Immature natural killer cell (primary cell): ENCODE data around the gene CEP41. TPM values are rescaled to one million over a fixed set of nuclear protein-coding genes. Genes with fewer than 3 reads are reported as not detected.
A peak's percentile ranks its signal among the peaks of the same experiment; 100 is the strongest.

Source experiments
- DNase-seq, 3 donors: peaks; one replicate each; pipeline ENCODE4 v3.0.0; 2022; ENCODE audit warnings: mixed read lengths in 1 of 3
- H3K27ac Mint-ChIP-seq, 6 donors: one replicate each; pipeline ENCODE4 v1.8.0; 2020; ENCODE audit warnings: mixed read lengths in 6 of 6, mild to moderate bottlenecking in 5 of 6, inconsistent platforms in 4 of 6, moderate library complexity in 3 of 6
- H3K27me3 Mint-ChIP-seq, 3 donors: one replicate each; pipeline ENCODE4 v1.8.0; 2020 to 2021; ENCODE audit warnings: low read depth in 3 of 3, mild to moderate bottlenecking in 3 of 3, mixed read lengths in 3 of 3, moderate library complexity in 3 of 3, inconsistent platforms in 1 of 3
- H3K36me3 Mint-ChIP-seq, 3 donors: one replicate each; pipeline ENCODE4 v1.8.0; 2020; ENCODE audit warnings: mixed read lengths in 3 of 3, inconsistent platforms in 2 of 3, mild to moderate bottlenecking in 2 of 3
- H3K4me1 Mint-ChIP-seq, 2 donors: one replicate each; pipeline ENCODE4 v1.8.0; 2020; ENCODE audit warnings: inconsistent platforms in 2 of 2, mild to moderate bottlenecking in 2 of 2, mixed read lengths in 2 of 2, moderate library complexity in 1 of 2
- H3K4me3 Mint-ChIP-seq, 5 donors: one replicate each; pipeline ENCODE4 v1.8.0; 2020; ENCODE audit warnings: mild to moderate bottlenecking in 5 of 5, mixed read lengths in 5 of 5, inconsistent platforms in 3 of 5, moderate library complexity in 3 of 5
- H3K9me3 Mint-ChIP-seq, 6 donors: one replicate each; pipeline ENCODE4 v1.8.0; 2020; ENCODE audit warnings: mild to moderate bottlenecking in 6 of 6, mixed read lengths in 6 of 6, inconsistent platforms in 4 of 6, moderate library complexity in 3 of 6
- polyA plus RNA-seq, 3 donors: library from polyadenylated mRNA; unstranded; fragments of 300-500 nt; fragmentation: Illumina TruSeq; gene quantifications; one replicate each; pipeline ENCODE4 v1.2.3, GENCODE V29; 2021

CEP41 gene
- polyA plus RNA-seq, 3 donors from 2014 or later: 17.9 to 22.4 (median 20.8) TPM

DNA sequence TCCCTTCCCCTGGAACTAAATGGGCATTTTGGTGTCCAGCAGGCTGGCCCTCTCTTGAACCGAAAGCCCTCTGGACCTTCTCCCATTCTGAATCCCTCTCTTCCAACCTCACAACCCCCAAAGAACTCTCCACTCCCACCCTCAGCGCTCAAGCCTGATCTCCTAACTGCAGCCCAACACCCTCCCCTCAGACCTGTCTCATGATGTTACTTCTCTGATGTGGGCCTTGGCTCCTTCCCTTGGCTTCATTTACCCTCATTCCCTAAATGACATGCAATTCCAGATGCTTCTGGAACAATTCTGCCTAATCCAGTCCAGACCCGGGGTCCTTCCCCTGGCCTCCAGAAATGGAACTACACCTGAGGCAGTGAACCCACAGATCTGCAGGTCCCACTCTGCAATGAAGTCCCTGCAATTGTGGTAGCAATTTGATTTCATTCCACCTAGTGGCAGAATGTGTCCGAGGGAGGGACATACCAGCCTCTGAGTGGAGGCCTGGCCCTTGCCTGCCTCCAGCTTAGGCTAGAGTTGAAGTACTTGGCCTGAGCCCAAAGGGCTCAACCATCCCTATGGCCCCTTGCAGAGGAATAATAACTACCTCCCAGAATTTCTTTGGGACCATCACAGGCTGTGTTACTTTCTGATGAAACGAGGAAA lies 4.1 kb upstream of the CEP41 start:
- peaks cover 0 to 13% (median 5%) of the 10 kb centered on the region in 3 donors for H3K36me3 Mint-ChIP-seq
- H3K4me1 Mint-ChIP-seq: peaks cover 14 to 25% of the 10 kb centered on the region in 2 donors
- DNase-seq: no peak
- H3K27ac Mint-ChIP-seq: no peak overlapping the region
- peaks cover 1 to 6% (median 4%) of the 10 kb centered on the region in 3 donors for H3K27me3 Mint-ChIP-seq
- H3K4me3 Mint-ChIP-seq: no peak overlapping the region
- H3K9me3 Mint-ChIP-seq: peaks cover 0 to 4% (median 0%) of the 10 kb centered on the region in 6 donors

DNA sequence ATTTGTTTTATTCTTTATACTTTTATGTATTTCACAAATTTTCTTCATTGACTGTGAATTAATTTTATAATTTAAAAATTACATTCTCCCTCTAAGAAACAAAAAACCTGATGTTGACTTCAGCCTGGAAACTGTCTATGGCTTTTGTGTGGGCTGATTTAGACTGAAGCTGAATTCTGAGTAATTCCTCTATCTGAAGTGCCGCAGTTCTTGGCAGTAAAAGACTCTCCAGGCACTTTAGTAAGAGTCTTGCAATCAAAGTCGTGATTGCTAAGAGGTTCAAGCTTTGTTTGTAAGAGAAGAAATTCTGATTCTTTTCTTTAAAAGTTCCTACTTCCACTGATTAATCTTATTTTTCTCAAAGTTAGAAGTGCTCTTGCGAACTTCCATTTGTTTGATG lies 3.4 kb upstream of the CEP41 start:
- H3K36me3 Mint-ChIP-seq: peaks cover 0 to 13% (median 5%) of the 10 kb centered on the region in 3 donors
- no peak overlapping the region for H3K4me3 Mint-ChIP-seq
- H3K27me3 Mint-ChIP-seq: peaks cover 1 to 6% (median 4%) of the 10 kb centered on the region in 3 donors
- H3K27ac Mint-ChIP-seq: no peak overlapping the region
- no peak for DNase-seq
- H3K4me1 Mint-ChIP-seq: peaks cover 19 to 31% of the 10 kb centered on the region in 2 donors
- H3K9me3 Mint-ChIP-seq: peaks cover 0 to 4% (median 0%) of the 10 kb centered on the region in 6 donors

DNA sequence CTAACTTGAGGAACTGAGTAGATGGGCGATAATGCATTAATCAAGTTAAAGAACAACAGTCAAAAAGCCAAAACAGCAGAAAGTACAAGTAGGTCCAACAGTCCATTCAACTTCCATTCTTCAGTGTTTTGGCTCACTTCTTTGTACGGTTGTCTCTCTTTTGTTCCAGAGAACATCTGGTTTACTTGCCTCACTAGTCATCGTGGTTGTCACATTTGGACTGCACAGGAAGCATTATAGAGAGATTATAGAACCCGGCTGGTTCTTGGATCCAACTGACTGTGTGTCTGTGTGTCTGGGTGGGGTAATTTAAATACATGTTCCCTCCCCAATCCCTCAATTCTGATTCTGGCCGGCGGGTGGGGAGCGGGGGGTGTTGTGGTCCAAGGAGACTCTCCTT lies 1.8 kb upstream of the CEP41 start:
- DNase-seq: no peak
- peaks cover 23 to 33% of the 10 kb centered on the region in 2 donors for H3K4me1 Mint-ChIP-seq
- peaks cover 0 to 6% (median 3%) of the 10 kb centered on the region in 3 donors for H3K36me3 Mint-ChIP-seq
- H3K9me3 Mint-ChIP-seq: no peaks in the 10 kb centered on the region
- H3K27ac Mint-ChIP-seq: peak overlapping the region in 1 of 6 donors; percentile 2
- H3K4me3 Mint-ChIP-seq: no peak overlapping the region
- H3K27me3 Mint-ChIP-seq: peaks cover 1 to 4% (median 4%) of the 10 kb centered on the region in 3 donors

DNA sequence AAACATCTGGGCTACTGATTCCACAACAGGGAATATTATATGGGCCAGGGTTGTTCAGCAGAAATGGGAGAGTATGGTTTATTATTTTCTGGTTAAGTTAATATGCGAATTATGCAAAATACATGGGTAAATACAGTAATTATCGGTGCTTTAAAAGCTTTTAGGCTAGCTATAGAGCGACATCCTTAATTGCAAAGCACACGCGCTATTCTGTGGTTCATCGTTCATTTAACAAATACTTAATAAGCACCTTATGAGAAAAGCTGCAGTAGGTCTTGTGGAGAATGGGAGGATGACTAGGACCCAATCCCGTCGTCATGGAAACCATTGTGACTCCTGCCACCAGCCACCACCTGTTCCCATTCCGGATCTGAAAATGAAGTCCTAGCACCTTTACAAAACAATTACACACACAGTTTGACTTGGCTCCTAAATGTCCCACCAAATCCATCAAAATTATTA lies 623 bp upstream of the CEP41 start:
- Mint-ChIP-seq H3K27ac (peak overlapping the region; percentile 23 to 90 (median 54)), H3K9me3 (no peaks in the 10 kb centered on the region), H3K4me1 (peaks cover 23 to 33% of the 10 kb centered on the region in 2 donors), H3K27me3 (peaks cover 1 to 4% (median 4%) of the 10 kb centered on the region in 3 donors), H3K36me3 (peaks cover 0 to 3% (median 0%) of the 10 kb centered on the region in 3 donors), H3K4me3 (peak overlapping the region; percentile 95 to 100 (median 99))
- DNase-seq: no peak

DNA sequence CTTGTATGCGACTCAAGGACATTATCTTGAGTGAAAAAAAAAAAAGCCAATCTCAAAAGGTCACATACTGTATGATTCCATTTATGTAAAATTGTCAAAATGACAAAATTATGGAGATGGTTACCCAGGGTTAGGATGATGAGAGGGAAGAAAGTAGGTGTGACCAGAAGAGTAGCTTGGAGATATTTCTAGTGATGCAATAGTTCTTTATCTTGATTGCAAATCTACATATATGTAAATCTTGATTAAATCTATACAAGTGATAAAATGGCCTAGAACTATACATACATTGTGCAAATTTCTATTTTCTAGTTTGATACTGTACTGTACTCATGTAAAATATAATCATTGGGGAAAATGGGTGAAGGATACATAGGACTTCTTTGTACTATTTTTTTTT lies 4.6 kb downstream of the CEP41 start:
- Mint-ChIP-seq H3K36me3 (no peaks in the 10 kb centered on the region), H3K4me1 (peaks cover 19 to 22% of the 10 kb centered on the region in 2 donors), H3K27ac (no peak overlapping the region), H3K27me3 (peaks cover 1 to 4% (median 4%) of the 10 kb centered on the region in 3 donors), H3K9me3 (no peaks in the 10 kb centered on the region), H3K4me3 (no peak overlapping the region)
- DNase-seq: no peak

DNA sequence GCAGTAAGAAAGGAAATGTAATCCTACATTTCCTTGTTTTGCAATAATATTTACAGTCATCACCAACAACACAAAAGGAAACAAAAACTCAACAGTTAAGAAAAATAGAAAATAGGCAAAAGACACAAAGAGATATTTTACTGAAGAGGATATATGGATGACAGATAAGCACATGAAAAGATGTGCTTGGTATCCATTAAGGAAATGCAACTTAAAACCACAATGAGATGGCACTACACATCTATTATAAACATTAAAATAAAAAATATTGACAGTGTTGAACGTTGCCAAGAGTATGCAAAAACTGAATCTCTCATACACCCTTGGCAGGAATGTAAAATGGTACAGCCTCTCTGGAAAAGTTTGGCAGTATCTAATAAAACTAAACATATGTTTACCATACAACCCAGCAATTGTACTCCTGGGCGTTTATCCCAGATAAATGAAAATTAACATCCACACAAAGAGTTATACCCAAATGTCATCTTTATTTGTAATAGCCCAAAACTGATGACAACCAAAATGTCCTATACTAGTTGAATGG lies 5.4 kb downstream of the CEP41 start:
- no peaks in the 10 kb centered on the region for H3K9me3 Mint-ChIP-seq
- H3K27ac Mint-ChIP-seq: no peak overlapping the region
- H3K27me3 Mint-ChIP-seq: no peaks in the 10 kb centered on the region
- H3K4me3 Mint-ChIP-seq: no peak overlapping the region
- DNase-seq: no peak
- H3K36me3 Mint-ChIP-seq: no peaks in the 10 kb centered on the region
- peaks cover 13 to 14% of the 10 kb centered on the region in 2 donors for H3K4me1 Mint-ChIP-seq

DNA sequence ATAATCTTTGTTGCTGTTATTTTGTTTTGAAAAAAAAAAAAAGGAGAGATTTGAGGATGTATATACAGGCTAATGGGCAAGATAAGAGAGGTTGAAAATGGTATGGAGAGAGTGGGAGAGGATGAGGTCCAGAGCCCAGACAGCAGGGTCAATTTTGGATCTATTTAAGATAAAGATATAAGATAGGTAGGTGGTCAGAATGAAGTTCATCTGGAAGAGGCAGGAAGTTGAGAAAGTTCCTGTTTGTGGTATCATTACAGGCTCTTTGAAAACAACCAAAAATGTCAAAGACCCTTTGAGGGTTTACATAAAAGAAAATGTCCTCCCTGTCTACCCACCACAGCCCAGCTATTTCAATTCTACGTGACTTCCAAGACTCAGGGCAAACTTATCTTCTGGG lies 7.5 kb downstream of the CEP41 start:
- Mint-ChIP-seq H3K4me3 (no peak overlapping the region), H3K36me3 (peaks cover 0 to 3% (median 0%) of the 10 kb centered on the region in 3 donors), H3K27me3 (no peaks in the 10 kb centered on the region), H3K9me3 (no peaks in the 10 kb centered on the region), H3K27ac (no peak overlapping the region), H3K4me1 (peaks cover 0 to 5% of the 10 kb centered on the region in 2 donors)
- no peak for DNase-seq

DNA sequence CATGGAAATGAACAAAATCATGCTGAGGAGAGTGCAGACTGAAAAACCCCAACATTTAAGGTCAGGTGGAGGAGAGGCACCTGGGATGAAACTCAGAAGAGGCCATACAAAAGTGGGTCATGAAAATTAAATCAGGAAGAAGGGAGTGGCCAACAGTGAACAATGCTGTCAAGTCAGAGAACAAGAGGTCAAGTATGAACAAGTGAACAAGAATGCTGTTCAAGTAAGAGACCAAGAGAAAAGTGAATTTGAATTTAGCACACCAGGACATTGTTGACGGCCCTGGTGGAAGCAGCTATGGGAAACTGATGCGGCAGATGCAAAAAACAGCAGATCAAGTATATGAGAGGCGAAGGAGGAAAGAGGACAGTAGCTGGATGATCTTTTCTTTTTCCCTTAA lies 7.9 kb downstream of the CEP41 start:
- H3K27ac Mint-ChIP-seq: no peak overlapping the region
- no peak overlapping the region for H3K4me3 Mint-ChIP-seq
- H3K27me3 Mint-ChIP-seq: peaks cover 0 to 1% (median 0%) of the 10 kb centered on the region in 3 donors
- no peak for DNase-seq
- H3K36me3 Mint-ChIP-seq: peaks cover 0 to 3% (median 0%) of the 10 kb centered on the region in 3 donors
- H3K9me3 Mint-ChIP-seq: no peaks in the 10 kb centered on the region
- H3K4me1 Mint-ChIP-seq: peaks cover 0 to 3% of the 10 kb centered on the region in 2 donors

DNA sequence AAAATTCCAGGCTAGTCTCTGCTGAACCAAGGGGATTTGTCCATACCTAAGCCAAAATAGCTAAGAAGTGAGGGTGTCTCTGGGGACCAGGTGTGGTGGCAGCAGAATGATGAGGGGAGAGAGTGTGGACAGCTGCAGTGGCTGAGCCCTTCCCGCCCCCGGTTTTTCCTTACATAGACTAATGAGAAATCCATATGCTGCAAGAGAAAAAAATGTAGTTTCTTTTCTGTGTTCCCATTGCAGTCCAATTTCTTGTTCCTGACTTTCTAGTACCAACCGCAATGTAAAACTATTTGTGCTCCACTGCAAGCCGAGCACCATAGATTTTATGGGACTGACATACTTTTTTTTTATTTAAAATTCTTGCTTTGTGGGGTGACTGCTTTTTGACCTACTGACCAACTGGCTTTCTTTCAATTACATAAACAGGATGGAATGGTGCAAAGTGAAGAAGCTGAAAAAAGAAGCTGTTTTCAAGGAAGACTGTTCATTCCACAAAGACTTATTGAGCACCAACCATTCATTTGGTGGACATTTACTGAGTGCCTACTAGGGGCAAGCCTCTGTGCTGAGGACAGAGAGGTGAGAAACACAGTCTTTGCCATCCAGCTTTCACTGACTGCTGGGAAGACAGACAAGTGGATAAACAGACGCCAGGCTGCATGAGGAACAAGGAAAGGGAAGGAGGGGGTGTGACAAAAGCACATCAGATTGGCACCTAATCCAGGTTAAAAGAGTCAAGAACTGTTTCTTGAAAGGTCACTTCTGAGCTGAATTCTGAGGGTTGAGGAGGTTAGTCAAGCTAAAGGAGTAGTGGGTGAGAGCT lies 9.8 kb downstream of the CEP41 start:
- Mint-ChIP-seq H3K27me3 (peaks cover 0 to 1% (median 0%) of the 10 kb centered on the region in 3 donors), H3K4me1 (peaks cover 0 to 4% of the 10 kb centered on the region in 2 donors), H3K9me3 (no peaks in the 10 kb centered on the region), H3K36me3 (peaks cover 0 to 3% (median 0%) of the 10 kb centered on the region in 3 donors), H3K27ac (no peak overlapping the region), H3K4me3 (no peak overlapping the region)
- no peak for DNase-seq

DNA sequence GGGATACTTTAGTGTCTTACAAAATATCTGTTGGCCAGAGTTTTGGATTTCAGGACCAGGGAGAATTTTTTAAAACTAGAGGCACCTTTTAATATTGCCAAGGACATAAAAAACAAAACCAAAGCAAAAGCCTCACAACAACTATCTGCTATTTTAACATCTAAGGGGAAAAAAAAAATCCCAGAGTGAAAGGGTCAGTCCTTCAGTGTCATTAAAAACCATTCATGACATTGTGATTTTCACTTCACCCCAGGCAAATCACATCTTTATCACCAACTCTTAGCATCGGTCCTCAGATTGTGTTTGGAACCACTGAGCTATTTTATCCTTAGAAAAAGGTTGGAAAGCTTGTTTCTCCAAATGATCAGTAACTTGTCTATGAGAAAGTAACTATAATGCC lies 10.7 kb downstream of the CEP41 start:
- Mint-ChIP-seq H3K4me1 (peaks cover 0 to 3% of the 10 kb centered on the region in 2 donors), H3K4me3 (no peak overlapping the region), H3K27ac (no peak overlapping the region), H3K9me3 (no peaks in the 10 kb centered on the region), H3K36me3 (peaks cover 0 to 7% (median 4%) of the 10 kb centered on the region in 3 donors), H3K27me3 (peaks cover 0 to 1% (median 0%) of the 10 kb centered on the region in 3 donors)
- DNase-seq: no peak

DNA sequence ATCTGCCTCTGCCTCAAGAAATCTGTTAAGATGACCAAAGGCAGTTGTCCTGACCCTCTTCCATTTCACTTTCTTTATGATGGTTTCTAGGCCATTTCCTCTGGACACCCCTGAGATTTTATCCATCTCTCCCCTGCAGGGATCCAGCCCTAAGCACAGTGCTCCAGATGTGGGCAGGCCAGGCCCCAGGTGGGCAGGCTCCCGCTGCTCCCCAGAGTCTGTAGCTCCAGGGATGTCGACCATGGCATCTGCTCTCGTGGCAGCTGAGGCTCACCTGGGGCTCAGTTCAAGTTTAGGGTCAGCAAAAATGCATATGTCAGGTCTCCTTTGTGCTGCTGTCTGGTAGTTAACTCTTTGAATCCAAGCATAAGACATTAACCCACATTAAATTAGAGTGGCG lies 11.8 kb downstream of the CEP41 start:
- Mint-ChIP-seq H3K4me3 (no peak overlapping the region), H3K4me1 (peaks cover 0 to 3% of the 10 kb centered on the region in 2 donors), H3K36me3 (peaks cover 0 to 12% (median 8%) of the 10 kb centered on the region in 3 donors), H3K27me3 (peaks cover 0 to 1% (median 0%) of the 10 kb centered on the region in 3 donors), H3K9me3 (no peaks in the 10 kb centered on the region), H3K27ac (no peak overlapping the region)
- DNase-seq: no peak

DNA sequence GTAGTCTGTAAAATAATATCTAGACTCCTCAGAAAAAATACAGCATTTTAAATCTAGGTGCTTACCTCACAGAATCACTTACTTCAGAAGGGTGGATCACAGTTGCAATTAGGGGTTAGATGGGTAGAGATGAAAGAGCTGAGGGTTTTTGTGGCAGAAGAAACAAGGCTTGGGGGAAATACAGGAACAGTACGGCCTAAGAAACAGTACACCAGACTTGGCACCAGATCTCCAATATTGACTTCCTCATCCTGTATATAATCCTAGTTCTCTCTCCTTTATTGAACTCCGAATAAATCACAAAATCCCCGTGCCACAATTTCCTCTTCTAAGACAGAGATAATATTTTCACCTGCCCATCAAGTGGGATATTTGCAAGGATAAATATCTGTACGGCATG lies 14.3 kb downstream of the CEP41 start:
- Mint-ChIP-seq H3K4me1 (peaks cover 0 to 4% of the 10 kb centered on the region in 2 donors), H3K4me3 (no peak overlapping the region), H3K36me3 (peaks cover 0 to 12% (median 8%) of the 10 kb centered on the region in 3 donors), H3K27me3 (peaks cover 0 to 1% (median 0%) of the 10 kb centered on the region in 3 donors), H3K27ac (no peak overlapping the region), H3K9me3 (no peaks in the 10 kb centered on the region)
- no peak for DNase-seq

DNA sequence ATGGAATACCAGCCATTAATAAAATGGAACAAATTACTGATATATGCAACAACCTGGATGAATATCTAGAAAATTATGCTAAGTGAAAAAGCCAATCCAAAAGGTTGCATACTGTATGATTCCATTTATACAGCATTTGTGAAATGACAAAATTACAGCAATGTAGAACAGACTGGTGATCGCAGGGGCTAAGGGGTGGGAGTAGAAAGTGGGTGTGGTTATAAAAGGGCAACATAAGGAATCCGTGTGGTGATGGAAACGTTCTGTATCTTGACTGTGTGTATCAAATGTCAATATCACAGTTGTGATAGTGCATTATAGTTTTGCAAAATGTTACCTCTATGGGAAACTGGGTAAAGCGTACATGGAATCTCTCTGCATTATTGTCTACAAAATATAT lies 15.0 kb downstream of the CEP41 start:
- no peak overlapping the region for H3K27ac Mint-ChIP-seq

More for the DNA sequence above, 15.0 kb downstream of the CEP41 start:
- no peak for DNase-seq
- H3K27me3 Mint-ChIP-seq: peaks cover 0 to 1% (median 0%) of the 10 kb centered on the region in 3 donors
- H3K36me3 Mint-ChIP-seq: peaks cover 0 to 16% (median 8%) of the 10 kb centered on the region in 3 donors
- no peaks in the 10 kb centered on the region for H3K9me3 Mint-ChIP-seq
- H3K4me3 Mint-ChIP-seq: no peak overlapping the region
- peaks cover 0 to 4% of the 10 kb centered on the region in 2 donors for H3K4me1 Mint-ChIP-seq
